GM06990 (cell line): ENCODE measurements around the gene LGALS12.
A peak's percentile ranks its signal among the peaks of the same experiment; 100 is the strongest.
"Not testable (repeated sequence)": the region's sequence is repeated elsewhere in the genome, so short reads cannot be mapped to it uniquely, and the experiment has no call there.

Source experiments
- DNase-seq: peaks from one replicate; pipeline ENCODE4 v3.0.0-alpha.2; 2011; ENCODE audit not compliant: insufficient read length; ENCODE audit errors: extremely low read depth
- H3K27me3 ChIP-seq: replicated peaks from 2 replicates; pipeline ENCODE4 v1.6.0; 2011; ENCODE audit warnings: low read length; ENCODE audit not compliant: control insufficient read depth, insufficient read depth
- H3K36me3 ChIP-seq: 2 replicates; pipeline ENCODE4 v1.5.1; 2011; ENCODE audit warnings: low read length; ENCODE audit not compliant: control insufficient read depth, insufficient read depth
- H3K4me3 ChIP-seq: replicated peaks from 2 replicates; pipeline ENCODE4 v1.5.1; 2011; ENCODE audit warnings: low read depth, mild to moderate bottlenecking, control low read depth, low read length
- CTCF ChIP-seq: IDR thresholded peaks from 2 replicates; pipeline ENCODE4 v1.5.1; 2011; ENCODE audit warnings: low read length, control low read depth, mild to moderate bottlenecking, inconsistent platforms; ENCODE audit not compliant: insufficient read depth, poor library complexity, severe bottlenecking

Gene LGALS12

GRCh38 chr11:63535734-63536133 lies 29.9 kb downstream of the LGALS12 start:
- Histone ChIP-seq H3K27me3 (no peaks in the 10 kb centered on the region), H3K4me3 (no peak overlapping the region), H3K36me3 (no peaks in the 10 kb centered on the region)
- no peak for DNase-seq
- TF ChIP-seq CTCF, result no peak

- H3K4me3 ChIP-seq, result peak within 1 kb of the TSS; percentile 40
- peak; percentile 29 for DNase-seq
- no peak for TF ChIP-seq CTCF
These were observed 30.9 kb downstream of the LGALS12 start, which contains the start of gene PLAAT4 for GRCh38 chr11:63536669-63537292. TSS of gene PLAAT4 (plus strand) at chr11:63536808. CDS start at chr11:63536869, 61 bp downstream.

DNA sequence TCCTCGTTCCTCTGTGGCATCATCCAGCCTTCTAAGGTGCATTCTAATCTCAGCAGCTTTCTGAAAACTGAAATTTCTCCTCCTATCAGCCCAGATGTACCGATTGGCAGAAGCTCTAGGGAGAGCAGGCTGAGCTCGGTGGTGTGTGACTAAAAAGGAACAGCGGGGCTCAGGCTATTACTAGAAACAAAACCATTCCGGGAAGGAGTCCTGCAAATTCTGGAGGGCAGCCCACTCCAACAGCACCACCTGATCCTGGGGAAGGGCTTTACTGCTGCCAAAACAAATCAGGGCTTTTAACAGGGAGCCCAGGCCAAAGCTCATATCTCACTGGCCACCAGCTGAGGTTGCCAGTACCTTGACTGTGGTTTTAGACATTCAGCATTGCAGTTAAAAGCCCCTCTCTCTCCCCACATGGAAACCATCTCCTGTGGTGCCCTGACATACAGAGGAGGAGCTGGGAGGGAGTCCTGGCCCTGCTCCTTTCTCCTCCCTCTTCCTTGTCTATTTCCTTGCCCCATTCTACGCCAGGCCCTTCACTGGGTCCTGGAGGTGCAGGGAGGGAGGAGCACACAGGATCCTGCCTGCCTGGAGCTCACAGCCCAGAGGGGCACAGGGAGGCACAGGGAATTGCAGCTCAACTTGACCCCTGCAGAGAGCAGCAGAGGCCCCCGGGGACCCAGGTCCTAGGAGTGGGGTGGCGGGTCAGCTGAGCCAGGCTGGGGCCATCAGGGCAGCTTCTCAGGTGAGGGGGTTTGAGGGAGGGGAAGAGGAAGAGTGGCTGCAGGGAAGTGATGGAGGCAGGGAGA lies 31.6 kb downstream of the LGALS12 start:
- Histone ChIP-seq H3K4me3 (peak overlapping the region; percentile 40; the same call in 1 of the 2 replicates), H3K27me3 (no peaks in the 10 kb centered on the region)

More at GRCh38 chr11:63536669-63537292, 30.9 kb downstream of the LGALS12 start, which contains the start of gene PLAAT4:
- Histone ChIP-seq H3K27me3 (no peaks in the 10 kb centered on the region), H3K36me3 (no peaks in the 10 kb centered on the region)

DNA sequence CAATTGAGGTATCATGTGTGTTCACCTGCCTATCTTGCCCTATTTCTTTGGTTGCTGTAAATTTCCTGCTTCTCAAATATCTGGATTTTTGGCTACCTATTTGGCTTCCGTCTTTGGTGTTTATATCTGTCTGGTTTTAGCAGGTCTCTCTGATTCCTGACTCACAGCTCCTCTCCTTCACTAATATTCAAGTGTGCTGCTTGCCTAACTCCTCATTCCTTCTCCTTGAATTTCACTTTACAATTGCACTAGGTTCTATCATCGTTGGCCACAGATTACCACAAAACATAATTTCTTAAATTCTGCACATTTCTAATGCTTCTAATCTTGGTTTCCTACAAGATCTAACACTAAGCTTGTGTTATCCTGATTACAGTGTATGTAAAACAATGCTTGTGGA lies 36.6 kb downstream of the LGALS12 start:
- not testable (repeated sequence) for H3K27me3 ChIP-seq, H3K4me3 ChIP-seq

More for the DNA sequence above, 31.6 kb downstream of the LGALS12 start:
- no peak for TF ChIP-seq CTCF
- no peaks in the 10 kb centered on the region for H3K36me3 ChIP-seq
- no peak for DNase-seq

DNA sequence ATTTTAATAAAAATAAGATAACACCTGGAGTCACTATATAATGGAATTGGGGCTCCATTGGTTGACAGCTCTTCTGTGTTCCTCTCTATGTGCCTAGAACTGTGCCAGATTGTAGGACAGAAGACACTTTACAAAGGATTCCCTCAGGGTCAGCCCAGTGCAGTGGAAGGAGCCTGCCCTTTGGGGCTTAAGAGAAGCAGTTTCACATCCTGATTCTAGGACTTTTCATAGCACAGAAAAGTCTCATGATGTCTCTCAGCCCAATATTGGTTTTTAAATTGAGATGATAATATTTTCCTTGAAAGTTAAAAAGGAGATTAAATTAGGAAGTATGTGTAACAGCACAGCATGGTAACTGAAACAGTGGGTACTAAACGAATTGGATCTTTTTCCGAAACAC lies 37.8 kb downstream of the LGALS12 start:
- TF ChIP-seq CTCF, result no peak
- Histone ChIP-seq H3K27me3 (no peaks in the 10 kb centered on the region), H3K36me3 (no peaks in the 10 kb centered on the region), H3K4me3 (no peak overlapping the region)
- no peak for DNase-seq

More for the DNA sequence above, 36.6 kb downstream of the LGALS12 start:
- H3K36me3 ChIP-seq, DNase-seq: not testable (repeated sequence)

DNA sequence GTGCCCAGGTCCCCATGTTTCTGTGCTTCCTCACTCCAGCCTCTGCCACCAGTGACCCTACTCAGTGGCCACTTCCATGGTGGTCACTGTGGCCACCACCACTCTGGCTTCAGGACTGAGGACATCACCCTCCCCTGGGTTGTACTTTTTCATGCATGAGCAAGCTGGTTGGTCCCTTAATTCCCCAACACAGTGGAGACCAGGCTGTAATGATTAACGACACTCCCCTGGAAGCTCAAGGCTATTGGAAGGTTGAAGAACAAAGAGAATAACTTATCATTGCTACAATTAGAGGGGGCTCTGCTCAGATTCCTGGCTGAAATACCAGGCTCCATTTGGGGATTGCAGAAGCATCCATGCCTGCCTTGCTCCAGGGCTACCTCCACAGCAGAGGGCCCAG lies 41.2 kb downstream of the LGALS12 start:
- H3K27me3 ChIP-seq, result no peaks in the 10 kb centered on the region
- no peaks in the 10 kb centered on the region for H3K36me3 ChIP-seq
- TF ChIP-seq CTCF, result no peak
- DNase-seq, result no peak
- H3K4me3 ChIP-seq, result no peak overlapping the region
